A549 (cell line): ENCODE measurements around the gene ASF1A.

Source experiments
- BHLHE40 ChIP-seq: IDR thresholded peaks from 2 replicates; pipeline ENCODE4 v1.6.1; 2012; ENCODE audit warnings: low read depth, low read length, inconsistent platforms
- CHD2 ChIP-seq: fragments of 150-350 bp; IDR thresholded peaks from 2 replicates; pipeline ENCODE4 v1.6.1; 2014; ENCODE audit warnings: low read length; ENCODE audit not compliant: partially characterized antibody
- ELK1 ChIP-seq: fragments of 150-350 bp; IDR thresholded peaks from 2 replicates; pipeline ENCODE4 v1.6.1; 2014; ENCODE audit warnings: low read depth, mild to moderate bottlenecking, low read length
- HOXA7 ChIP-seq: fragments of 250-450 bp; sonication (Bioruptor Pico); IDR thresholded peaks from 2 replicates; pipeline ENCODE4 v1.5.0; 2020; ENCODE audit warnings: mild to moderate bottlenecking, moderate library complexity
- JUN ChIP-seq, 2 experiments: fragments of >200 bp; sonication (Bioruptor Twin); formaldehyde crosslinking; IDR thresholded peaks; 2 replicates in 1 of 2; 3 replicates in 1 of 2; pipeline ENCODE4 v1.6.1; 2016 to 2017
- POLR2A ChIP-seq: IDR thresholded peaks from 2 replicates; pipeline ENCODE4 v1.6.1; 2012; ENCODE audit warnings: mild to moderate bottlenecking, low read length
- RAD21 ChIP-seq, 2 experiments: fragments of >200 bp in 1 of 2; sonication (Bioruptor Twin) in 1 of 2; formaldehyde crosslinking in 1 of 2; IDR thresholded peaks in 1 of 2; conservative IDR thresholded peaks in 1 of 2; 2 replicates in 1 of 2; 3 replicates in 1 of 2; pipeline ENCODE4 v1.6.1; 2012 to 2018; ENCODE audit warnings: inconsistent platforms in 1 of 2
- RCOR1 ChIP-seq: fragments of 150-350 bp; IDR thresholded peaks from 2 replicates; pipeline ENCODE4 v1.6.1; 2014; ENCODE audit warnings: antibody characterized with exemption, low read length, low read depth
- USF2 ChIP-seq: fragments of 450-650 bp; IDR thresholded peaks from 2 replicates; pipeline ENCODE4 v1.6.1; 2014; ENCODE audit warnings: antibody characterized with exemption
- TF ChIP-seq, protein P1 (sequence below): fragments of >200 bp; sonication (Bioruptor Twin); formaldehyde crosslinking; IDR thresholded peaks from 3 replicates; pipeline ENCODE4 v1.5.1; 2016

- TF ChIP-seq, protein P1, sequence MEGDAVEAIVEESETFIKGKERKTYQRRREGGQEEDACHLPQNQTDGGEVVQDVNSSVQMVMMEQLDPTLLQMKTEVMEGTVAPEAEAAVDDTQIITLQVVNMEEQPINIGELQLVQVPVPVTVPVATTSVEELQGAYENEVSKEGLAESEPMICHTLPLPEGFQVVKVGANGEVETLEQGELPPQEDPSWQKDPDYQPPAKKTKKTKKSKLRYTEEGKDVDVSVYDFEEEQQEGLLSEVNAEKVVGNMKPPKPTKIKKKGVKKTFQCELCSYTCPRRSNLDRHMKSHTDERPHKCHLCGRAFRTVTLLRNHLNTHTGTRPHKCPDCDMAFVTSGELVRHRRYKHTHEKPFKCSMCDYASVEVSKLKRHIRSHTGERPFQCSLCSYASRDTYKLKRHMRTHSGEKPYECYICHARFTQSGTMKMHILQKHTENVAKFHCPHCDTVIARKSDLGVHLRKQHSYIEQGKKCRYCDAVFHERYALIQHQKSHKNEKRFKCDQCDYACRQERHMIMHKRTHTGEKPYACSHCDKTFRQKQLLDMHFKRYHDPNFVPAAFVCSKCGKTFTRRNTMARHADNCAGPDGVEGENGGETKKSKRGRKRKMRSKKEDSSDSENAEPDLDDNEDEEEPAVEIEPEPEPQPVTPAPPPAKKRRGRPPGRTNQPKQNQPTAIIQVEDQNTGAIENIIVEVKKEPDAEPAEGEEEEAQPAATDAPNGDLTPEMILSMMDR, result no peak
- TF ChIP-seq POLR2A (no peak), BHLHE40 (no peak), RCOR1 (no peak), JUN (IDR thresholded peaks at IDR 0.05) (no peak), USF2 (no peak), ELK1 (no peak), CHD2 (no peak), HOXA7 (no peak), RAD21 (conservative IDR thresholded peaks at IDR 0.05 in 1 of 2, IDR thresholded peaks at IDR 0.05 in 1 of 2) (no peak)
Observed at GRCh38 chr6:118859517-118860064, 34.4 kb upstream of the ASF1A start.
